Parathyroid adenoma (tissue), 2 donors: ENCODE data around the gene CACHD1.

ENCODE experiments used
- H2AFZ ChIP-seq: fragments of 300-600 bp; sonication (generic); one replicate; pipeline ENCODE4 v1.7.0; 2017; ENCODE audit warnings: antibody characterized with exemption, mild to moderate bottlenecking
- H3K27ac ChIP-seq: fragments of 300-600 bp; sonication (generic); one replicate; pipeline ENCODE4 v1.7.0; 2017
- H3K27me3 ChIP-seq: fragments of 300-600 bp; sonication (generic); one replicate; pipeline ENCODE4 v1.7.0; 2017; ENCODE audit warnings: low read length; ENCODE audit not compliant: control insufficient read depth, insufficient read depth
- H3K36me3 ChIP-seq: fragments of 300-600 bp; sonication (generic); one replicate; pipeline ENCODE4 v1.7.0; 2017; ENCODE audit warnings: low read length; ENCODE audit not compliant: control insufficient read depth, insufficient read depth
- H3K4me1 ChIP-seq: fragments of 300-600 bp; sonication (generic); one replicate; pipeline ENCODE4 v1.7.0; 2017; ENCODE audit warnings: control low read depth
- H3K4me2 ChIP-seq: fragments of 300-600 bp; sonication (generic); one replicate; pipeline ENCODE4 v1.7.0; 2017; ENCODE audit warnings: low read length
- H3K4me3 ChIP-seq: fragments of 300-600 bp; sonication (generic); one replicate; pipeline ENCODE4 v1.7.0; 2017; ENCODE audit warnings: low read depth, low read length
- H3K79me2 ChIP-seq: fragments of 300-600 bp; sonication (generic); one replicate; pipeline ENCODE4 v1.7.0; 2017; ENCODE audit warnings: control low read depth
- H3K9ac ChIP-seq: fragments of 300-600 bp; sonication (generic); one replicate; pipeline ENCODE4 v1.7.0; 2017; ENCODE audit warnings: mild to moderate bottlenecking
- H3K9me3 ChIP-seq: fragments of 300-600 bp; sonication (generic); one replicate; pipeline ENCODE4 v1.7.0; 2017; ENCODE audit warnings: low read length; ENCODE audit not compliant: control insufficient read depth
- TF ChIP-seq, protein P1 (sequence below): fragments of 300-600 bp; sonication (generic); IDR thresholded peaks from one replicate; pipeline ENCODE4 v1.7.0; 2017; ENCODE audit warnings: antibody characterized with exemption, mild to moderate bottlenecking
- donor health status: primary hyperparathyroidism.

CACHD1 gene

DNA sequence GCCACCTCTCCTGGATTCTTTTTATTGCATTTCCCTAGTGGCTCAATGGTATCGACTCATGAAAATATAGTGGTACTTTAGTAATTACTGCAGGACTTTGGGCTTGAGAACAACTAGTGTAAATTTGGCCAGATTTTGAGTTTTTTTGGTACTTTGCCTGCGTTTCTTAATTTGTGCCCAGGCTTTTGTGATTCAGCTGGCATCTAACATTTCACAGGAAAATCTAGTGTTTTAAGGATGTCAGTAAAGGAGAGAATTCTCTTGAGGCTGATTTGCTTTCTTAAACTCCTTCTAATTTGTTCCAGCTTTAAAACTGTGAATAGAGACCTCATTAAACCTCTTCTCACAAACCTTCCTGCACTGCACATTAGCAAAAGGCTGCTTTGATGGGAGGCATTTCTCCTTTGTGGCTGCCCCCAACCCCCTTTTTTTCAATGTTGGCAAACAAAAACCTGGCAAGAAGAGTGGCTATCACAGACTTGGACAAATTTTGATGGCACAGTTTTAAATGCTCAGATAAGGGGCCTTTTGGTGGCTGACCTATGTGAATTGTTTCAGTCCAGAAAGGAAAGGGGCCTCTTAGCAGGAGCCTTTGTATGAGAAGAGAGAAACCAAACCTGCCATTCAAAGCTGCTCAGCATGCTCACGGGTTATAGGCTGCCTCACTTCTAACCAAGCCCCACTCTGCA lies 161.6 kb downstream of the CACHD1 start:
- Histone ChIP-seq H3K27me3 (no peaks in the 10 kb centered on the region), H3K9ac (no peak overlapping the region), H3K79me2 (no peaks in the 10 kb centered on the region), H2AFZ (no peak overlapping the region), H3K36me3 (no peaks in the 10 kb centered on the region), H3K9me3 (no peaks in the 10 kb centered on the region), H3K4me2 (no peak overlapping the region), H3K27ac (no peak overlapping the region), H3K4me3 (no peak overlapping the region), H3K4me1 (no peaks in the 10 kb centered on the region)
- TF ChIP-seq, protein P1, sequence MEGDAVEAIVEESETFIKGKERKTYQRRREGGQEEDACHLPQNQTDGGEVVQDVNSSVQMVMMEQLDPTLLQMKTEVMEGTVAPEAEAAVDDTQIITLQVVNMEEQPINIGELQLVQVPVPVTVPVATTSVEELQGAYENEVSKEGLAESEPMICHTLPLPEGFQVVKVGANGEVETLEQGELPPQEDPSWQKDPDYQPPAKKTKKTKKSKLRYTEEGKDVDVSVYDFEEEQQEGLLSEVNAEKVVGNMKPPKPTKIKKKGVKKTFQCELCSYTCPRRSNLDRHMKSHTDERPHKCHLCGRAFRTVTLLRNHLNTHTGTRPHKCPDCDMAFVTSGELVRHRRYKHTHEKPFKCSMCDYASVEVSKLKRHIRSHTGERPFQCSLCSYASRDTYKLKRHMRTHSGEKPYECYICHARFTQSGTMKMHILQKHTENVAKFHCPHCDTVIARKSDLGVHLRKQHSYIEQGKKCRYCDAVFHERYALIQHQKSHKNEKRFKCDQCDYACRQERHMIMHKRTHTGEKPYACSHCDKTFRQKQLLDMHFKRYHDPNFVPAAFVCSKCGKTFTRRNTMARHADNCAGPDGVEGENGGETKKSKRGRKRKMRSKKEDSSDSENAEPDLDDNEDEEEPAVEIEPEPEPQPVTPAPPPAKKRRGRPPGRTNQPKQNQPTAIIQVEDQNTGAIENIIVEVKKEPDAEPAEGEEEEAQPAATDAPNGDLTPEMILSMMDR: no peak

- TF ChIP-seq, protein P1: no peak
- H3K9me3 ChIP-seq: no peaks in the 10 kb centered on the region
Observed at GRCh38 chr1:64632936-64633335, 163.0 kb downstream of the CACHD1 start.

DNA sequence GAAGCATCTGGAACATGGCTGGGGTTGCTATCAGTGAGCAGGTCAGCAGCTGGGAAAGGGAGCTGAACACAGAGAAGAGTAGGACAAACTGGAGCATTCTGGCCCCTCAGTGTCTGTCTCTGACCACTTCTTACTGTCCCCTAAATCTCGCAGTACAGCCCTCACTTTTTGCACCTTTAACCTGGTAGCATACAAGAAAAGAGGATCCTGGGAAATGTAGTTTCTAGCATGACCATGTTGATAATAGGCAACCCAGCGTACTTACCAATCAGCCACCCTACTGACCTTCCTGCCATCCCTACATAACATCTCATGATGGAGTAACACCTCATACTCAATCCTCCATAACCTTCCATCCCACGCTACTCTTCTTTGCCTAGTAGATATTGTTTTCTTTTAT lies 175.8 kb downstream of the CACHD1 start:
- H3K9ac ChIP-seq: no peak overlapping the region
- TF ChIP-seq, protein P1: no peak
- no peaks in the 10 kb centered on the region for H3K27me3 ChIP-seq
- no peaks in the 10 kb centered on the region for H3K79me2 ChIP-seq
- H3K36me3 ChIP-seq: no peaks in the 10 kb centered on the region
- no peak overlapping the region for H3K4me3 ChIP-seq
- H3K4me2 ChIP-seq: no peak overlapping the region
- no peaks in the 10 kb centered on the region for H3K4me1 ChIP-seq
- H3K27ac ChIP-seq: no peak overlapping the region
- H3K9me3 ChIP-seq: no peaks in the 10 kb centered on the region
- no peak overlapping the region for H2AFZ ChIP-seq

More at GRCh38 chr1:64632936-64633335, 163.0 kb downstream of the CACHD1 start:
- no peak overlapping the region for H2AFZ ChIP-seq
- no peak overlapping the region for H3K9ac ChIP-seq
- H3K4me3 ChIP-seq: no peak overlapping the region
- H3K27ac ChIP-seq: no peak overlapping the region
- H3K79me2 ChIP-seq: no peaks in the 10 kb centered on the region
- H3K4me1 ChIP-seq: no peaks in the 10 kb centered on the region
- H3K36me3 ChIP-seq: no peaks in the 10 kb centered on the region
- no peaks in the 10 kb centered on the region for H3K27me3 ChIP-seq
- H3K4me2 ChIP-seq: no peak overlapping the region

- Histone ChIP-seq H3K27me3 (no peaks in the 10 kb centered on the region), H3K79me2 (no peaks in the 10 kb centered on the region), H3K4me1 (no peaks in the 10 kb centered on the region), H3K27ac (no peak overlapping the region), H2AFZ (no peak overlapping the region), H3K4me3 (no peak overlapping the region), H3K4me2 (no peak overlapping the region), H3K9me3 (no peaks in the 10 kb centered on the region), H3K36me3 (no peaks in the 10 kb centered on the region), H3K9ac (no peak overlapping the region)
- TF ChIP-seq, protein P1: no peak
Observed at GRCh38 chr1:64650411-64650810, 180.5 kb downstream of the CACHD1 start.

GRCh38 chr1:64651841-64652240 lies 181.9 kb downstream of the CACHD1 start:
- no peaks in the 10 kb centered on the region for H3K9me3 ChIP-seq
- TF ChIP-seq, protein P1: no peak
- no peaks in the 10 kb centered on the region for H3K79me2 ChIP-seq
- H3K4me1 ChIP-seq: no peaks in the 10 kb centered on the region
- no peak overlapping the region for H3K9ac ChIP-seq
- H3K27me3 ChIP-seq: no peaks in the 10 kb centered on the region
- H3K36me3 ChIP-seq: no peaks in the 10 kb centered on the region
- no peak overlapping the region for H3K27ac ChIP-seq
- H3K4me3 ChIP-seq: no peak overlapping the region
- H3K4me2 ChIP-seq: no peak overlapping the region
- no peak overlapping the region for H2AFZ ChIP-seq
